H4 (cell line): ENCODE results near the gene TOMM22. TPM values are rescaled to one million over a fixed set of nuclear protein-coding genes. Genes with fewer than 3 reads are reported as not detected.

Experiments used
- DNase-seq: peaks from one replicate; pipeline ENCODE4 v3.0.0-alpha.2; 2015; ENCODE audit warnings: low spot score
- total RNA-seq: library from RNA; depleted of rRNA; stranded (reverse); fragments of >200 nt; shearing (Covaris generic); gene quantifications from 2 replicates; pipeline ENCODE4 v1.2.3, GENCODE V29; 2014

The TOMM22 gene
- total RNA-seq, 1 experiment from 2014 or later = 90.7 TPM

DNA sequence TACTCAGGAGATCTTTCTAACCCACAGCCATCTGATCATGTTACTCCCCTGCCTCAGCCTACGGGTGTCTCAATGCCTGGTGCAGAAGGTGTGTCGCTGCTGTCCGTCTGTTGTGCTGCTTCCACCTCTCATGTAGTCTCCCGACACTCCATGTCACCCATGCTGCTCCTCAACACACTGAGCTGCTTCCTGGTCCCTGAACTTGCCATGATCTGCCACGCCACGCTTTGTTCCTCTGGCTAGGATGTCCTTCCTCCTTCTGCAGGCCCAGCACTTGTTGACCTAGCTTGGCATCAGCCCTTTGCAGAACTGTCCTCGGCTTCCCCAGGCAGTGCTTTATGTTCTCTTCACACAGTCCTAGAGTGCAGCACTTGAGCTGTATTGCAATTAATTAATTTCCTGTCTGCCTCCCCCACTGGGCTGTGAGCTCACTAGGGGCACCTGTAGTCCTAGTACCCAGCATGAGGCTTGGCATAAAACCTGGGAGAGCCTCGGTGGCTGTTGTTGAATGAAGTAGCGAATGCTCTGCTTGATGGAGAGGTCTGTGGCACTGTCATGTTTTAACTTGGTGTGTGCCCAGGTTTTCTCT lies 33.5 kb downstream of the TOMM22 start:
- DNase-seq = no peak

DNA sequence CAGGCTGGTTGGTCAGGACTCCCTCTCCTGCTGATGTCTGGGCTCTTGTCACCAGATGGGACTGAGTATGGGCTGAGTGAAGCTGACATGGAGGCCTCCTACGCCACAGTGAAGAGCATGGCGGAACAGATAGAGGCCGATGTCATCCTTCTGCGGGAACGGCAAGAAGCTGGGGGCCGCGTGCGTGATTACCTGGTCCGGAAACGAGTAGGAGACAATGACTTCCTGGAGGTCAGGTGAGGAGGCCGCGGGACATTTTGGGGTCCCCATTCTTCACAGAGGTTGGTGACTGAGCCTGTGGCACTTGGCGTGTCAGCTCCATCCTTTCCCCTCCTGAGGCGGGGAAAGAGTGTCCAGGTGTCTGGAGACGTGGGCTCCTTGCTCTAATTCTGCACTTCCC lies 34.1 kb downstream of the TOMM22 start:
- no peak for DNase-seq

DNA sequence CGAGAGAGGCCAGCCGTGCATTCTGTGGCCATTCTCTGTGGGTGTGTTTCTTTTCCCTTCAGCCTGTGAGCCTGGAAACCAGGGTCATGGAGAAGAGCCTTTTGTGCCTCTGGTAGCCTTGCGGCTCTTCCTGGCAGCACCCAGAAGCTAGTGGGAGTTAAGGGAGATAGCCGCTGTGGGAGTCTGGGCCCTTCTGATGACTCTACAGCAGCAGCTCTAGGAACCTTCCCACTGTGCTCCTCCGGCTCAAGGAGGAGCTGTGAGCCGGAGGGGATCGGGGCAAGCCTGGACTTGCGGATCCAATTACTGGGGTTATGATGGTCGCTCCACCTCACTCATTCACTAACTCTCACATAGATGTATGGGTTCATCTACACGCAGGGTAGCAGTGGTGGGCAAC lies 34.5 kb downstream of the TOMM22 start:
- no peak for DNase-seq

DNA sequence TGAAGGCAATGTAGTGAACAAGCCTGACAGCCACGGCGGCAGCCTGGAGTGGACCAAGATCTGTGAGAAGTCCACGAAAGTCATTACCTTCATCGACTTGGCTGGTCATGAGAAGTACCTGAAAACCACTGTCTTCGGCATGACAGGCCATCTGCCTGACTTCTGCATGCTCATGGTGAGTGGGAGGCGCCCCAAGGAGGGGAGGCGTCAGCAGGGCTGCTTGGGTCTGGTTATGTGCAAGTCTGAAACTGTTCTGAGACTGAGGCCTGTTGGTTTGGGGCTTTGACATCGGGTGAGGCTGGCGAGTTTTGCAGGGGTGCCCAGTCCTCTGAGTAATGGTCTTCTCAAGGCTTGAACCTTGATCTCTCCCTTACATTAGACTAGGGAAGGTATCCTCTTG lies 35.1 kb downstream of the TOMM22 start:
- no peak for DNase-seq

DNA sequence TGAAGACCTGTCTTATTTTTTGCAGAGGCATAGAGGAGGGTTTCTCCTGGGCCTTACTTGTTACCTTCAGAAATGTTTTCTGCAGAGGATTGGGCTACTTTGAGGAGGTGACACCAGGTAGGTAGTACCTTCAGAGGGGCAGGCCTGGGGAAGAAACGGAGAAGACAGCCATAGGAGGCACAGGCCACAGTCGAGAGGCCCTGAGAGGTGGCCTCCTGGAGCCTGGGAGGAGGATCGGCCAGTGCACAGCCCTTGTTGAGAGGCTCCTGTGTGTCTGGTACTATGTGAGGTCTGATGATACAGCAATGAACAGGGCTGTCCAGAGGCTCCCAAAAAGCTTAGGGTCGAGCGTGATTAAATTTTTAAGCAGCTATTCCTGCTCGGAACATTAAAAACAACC lies 35.5 kb downstream of the TOMM22 start:
- DNase-seq = no peak

DNA sequence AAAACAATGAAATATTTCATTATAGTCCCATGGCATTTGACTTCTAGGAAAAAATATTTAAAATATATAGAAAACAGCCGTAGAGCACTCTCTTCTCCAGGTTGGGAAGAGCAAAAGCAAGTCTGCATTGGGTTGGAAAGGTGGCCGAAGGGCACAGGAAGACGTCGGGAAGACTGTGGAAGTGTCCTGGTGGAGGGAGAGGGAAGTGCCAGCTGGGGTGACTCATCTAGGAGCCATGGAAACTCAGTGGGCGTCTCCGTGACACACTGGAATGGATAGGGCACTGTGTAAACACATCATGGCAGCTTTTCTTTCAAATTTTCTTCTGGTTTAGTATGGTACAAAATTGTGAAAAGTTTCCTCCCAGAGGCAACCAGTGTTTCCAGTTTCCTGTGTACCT lies 36.7 kb downstream of the TOMM22 start:
- peak; percentile 88 for DNase-seq

DNA sequence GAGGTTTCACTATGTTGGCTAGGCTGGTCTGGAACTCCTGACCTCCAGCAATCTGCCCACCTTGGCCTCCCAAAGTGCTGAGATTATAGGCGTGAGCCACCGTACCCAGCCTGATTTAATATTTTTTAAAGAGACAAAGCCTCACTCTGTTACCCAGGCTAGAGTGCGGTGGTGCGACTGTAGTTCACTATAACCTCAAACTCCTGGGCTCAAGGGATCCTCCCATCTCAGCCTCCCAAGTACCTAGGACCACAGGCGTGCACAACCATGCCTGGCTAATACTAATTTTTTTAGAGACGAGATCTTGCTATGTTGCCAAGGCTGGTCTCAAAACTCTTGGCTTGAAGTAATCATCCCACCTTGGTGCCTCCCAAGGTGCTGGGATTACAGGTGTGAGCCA lies 37.4 kb downstream of the TOMM22 start:
- no peak for DNase-seq

DNA sequence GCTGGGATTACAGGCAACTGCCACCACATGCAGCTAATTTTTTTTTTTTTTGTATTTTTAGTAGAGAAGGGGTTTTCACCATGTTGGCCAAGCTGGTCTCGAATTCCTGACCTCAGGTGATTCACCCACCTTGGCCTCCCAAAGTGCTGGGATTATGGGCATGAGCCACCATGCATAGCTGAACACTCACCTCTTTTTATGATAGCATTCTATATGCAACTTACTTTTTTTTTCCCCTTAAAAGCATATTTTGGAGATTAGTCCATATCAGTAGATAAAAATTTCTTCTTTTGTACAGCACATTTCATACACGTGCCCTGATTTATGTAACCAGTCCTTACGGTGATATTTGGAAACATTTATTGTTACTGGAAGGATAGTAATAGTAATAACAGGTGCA lies 38.6 kb downstream of the TOMM22 start:
- DNase-seq = no peak

DNA sequence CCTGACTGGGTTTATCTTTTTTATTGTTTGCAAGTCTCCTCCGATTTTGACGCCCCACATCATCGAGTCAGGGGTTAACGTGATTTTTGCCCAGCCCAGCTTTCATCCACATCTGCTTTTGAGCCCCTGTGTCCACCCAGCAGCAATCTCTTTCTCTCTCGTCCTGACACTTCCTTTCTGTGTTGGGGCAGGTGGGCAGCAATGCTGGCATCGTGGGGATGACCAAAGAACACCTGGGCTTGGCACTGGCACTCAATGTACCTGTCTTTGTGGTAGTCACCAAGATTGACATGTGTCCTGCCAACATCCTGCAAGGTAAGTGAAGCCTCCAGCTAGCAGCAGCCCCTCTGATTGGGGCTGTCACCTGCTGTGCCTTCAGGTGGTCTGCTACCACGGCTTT lies 39.8 kb downstream of the TOMM22 start:
- DNase-seq = no peak

DNA sequence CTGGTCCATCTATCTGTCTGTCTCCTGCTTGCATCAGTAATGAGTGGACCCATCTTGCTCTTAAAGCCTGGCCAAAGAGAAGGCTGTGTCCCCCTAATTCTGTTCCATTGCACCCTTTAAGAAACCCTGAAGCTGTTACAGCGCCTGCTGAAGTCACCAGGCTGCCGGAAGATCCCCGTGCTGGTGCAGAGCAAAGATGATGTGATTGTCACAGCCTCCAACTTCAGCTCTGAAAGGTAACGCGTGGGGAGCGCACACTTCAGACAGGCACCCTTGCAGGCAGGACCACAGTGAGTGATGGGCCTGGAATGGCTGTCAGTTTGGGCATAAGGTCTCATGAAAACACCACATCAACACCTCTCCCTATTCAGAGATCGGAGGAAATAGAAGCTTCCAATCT lies 42.4 kb downstream of the TOMM22 start:
- DNase-seq = no peak

DNA sequence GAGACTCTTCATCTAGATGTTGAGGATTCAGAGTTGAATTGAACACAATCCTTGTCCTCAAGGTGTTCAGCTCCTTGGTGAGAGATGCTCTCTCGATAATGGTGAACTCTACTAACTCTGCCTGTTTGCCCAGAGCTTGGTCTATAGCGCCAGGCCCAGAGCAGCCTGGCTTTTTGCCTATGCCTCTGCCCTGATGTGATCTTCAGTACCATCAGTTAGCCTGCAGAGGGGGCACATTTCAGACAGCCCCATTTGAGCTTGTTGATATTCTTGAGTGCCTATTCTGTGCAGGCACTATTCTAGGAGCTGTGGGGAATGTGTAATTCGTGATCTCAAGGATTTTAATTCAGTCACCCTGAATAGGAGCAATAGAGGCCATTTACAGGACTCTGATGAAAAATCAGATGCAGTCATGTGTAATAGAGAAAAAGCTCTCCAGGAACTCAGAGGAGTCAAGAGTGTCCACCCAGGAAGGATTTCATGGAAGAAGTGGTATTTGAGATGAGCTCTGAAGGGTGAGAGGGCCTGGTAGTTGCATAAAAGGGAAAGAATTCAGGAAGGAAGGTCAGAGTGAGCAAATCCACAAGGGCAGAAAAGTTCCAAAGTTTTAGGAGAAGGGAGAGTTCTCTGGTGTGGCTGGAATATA lies 43.3 kb downstream of the TOMM22 start:
- peak; percentile 36 for DNase-seq

DNA sequence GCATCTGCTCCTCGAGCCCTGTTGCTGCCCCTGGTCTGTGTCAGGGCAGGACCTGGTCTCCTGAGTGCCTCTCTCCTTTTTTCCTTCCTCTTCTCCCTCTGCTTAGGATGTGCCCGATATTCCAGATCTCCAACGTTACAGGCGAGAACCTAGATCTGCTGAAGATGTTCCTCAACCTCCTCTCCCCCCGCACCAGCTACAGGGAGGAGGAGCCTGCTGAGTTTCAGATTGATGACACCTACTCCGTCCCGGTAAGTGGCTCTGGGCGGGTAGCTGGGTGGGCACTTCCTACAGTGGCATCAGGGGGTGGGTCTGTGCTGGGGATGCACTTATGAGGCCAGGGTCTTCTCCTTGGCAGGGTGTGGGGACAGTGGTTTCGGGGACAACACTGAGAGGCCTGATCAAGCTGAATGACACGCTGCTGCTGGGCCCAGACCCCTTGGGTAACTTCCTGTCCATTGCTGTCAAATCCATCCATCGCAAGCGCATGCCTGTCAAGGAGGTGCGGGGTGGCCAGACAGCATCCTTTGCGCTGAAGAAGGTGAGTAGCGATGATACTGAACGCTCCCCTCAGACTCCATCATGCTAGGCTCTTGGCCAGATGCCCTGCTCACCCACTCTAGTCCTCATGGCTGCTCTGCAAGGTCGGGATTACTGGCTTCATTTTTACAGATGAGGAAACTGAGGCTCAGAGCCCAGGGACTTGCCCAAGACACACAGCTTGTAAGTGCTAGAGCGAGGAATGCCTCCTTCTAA lies 44.3 kb downstream of the TOMM22 start:
- no peak for DNase-seq

DNA sequence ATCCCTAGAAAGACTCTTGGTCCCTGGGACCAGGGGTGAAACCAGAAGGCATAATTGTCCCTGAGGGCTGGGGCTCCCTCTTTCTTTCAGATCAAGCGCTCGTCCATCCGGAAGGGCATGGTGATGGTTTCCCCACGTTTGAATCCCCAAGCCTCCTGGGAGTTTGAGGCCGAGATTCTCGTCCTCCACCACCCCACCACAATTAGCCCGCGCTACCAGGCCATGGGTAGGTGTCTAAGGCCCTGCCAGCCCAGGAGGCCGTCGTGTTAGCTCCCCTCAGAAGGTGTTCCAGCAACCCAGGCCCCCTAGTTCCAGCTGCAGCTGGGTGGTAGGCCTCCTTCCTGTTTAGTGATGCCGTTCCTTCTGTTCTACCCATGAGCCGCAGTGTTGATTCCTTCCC lies 45.4 kb downstream of the TOMM22 start:
- no peak for DNase-seq

DNA sequence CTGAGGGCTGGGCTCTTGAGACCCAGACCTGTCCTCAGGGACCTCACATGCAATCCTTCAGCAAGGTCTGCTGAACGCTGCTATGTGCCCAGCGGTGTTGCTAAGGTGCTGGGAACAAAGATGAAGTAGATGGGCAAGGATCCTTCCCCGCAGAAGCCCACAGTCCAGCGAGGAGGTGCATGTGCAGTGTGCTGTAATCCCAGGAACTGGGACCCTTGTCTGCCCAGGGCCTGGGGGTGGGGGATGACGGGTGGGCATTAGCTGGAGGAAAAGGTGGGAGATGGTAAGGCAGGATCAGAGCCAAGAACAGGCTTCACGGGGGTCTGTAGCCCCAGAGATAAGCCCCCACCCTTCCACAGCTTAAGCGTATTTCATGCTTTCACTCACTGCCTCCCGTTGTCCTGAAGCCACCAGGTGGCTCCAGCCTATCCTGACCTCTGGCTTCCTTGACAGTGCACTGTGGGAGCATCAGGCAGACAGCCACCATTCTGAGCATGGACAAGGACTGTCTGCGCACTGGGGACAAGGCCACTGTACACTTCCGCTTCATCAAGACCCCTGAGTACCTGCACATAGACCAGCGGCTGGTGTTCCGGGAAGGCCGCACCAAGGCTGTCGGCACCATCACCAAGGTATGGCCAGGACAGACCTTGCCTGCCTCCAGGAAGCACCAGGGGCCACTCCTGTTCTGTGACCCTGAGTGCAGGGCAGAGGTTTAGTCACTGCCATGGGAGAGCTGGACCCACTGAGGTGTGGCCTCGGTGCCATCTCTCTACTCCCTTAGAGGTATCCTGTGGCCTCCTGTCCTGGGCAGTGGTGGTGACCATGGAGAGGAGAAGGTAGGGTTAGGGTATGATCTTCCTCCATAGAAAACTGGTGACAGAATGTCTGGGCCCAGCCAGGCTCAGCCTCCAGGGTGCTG lies 46.0 kb downstream of the TOMM22 start:
- DNase-seq = no peak

DNA sequence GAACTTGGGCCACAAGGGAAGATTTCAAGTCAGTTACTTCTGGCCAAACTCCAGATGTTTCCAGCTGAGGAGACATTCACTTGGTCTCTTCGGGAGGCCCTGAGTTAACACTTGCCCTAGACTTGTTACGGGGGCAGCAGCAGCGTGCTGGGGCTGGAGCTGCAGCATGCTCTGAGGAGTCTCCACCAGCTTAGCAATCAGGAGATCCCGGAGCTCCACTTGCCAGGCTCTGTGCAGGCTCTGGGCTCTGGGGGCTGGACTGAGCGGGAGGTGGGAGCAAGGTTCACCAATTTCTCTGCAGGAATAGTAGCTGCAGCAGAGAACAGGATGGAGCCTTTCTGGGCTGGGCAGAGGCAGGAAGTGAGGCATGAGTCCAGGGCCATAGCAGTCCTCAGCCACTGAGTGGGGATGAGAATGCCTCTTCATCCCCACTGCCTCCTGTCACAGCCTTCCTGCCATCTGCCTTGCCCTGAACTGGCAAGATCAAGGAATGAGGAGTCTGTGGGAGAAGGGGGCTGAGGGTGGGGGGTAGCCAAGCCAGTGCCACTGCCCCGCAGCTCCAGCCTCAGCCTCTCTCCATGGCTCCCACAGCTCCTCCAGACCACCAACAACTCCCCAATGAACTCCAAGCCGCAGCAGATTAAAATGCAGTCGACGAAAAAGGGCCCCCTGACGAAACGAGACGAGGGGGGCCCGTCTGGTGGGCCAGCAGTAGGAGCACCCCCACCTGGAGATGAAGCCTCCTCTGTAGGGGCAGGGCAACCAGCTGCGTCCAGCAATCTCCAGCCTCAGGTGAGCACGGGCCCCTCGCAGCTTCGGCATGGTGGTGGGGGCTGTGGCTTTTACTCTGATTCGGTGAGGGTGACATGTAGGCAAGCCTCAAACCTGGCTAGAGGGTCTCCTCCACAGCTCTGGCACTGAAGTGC lies 47.4 kb downstream of the TOMM22 start:
- no peak for DNase-seq

DNA sequence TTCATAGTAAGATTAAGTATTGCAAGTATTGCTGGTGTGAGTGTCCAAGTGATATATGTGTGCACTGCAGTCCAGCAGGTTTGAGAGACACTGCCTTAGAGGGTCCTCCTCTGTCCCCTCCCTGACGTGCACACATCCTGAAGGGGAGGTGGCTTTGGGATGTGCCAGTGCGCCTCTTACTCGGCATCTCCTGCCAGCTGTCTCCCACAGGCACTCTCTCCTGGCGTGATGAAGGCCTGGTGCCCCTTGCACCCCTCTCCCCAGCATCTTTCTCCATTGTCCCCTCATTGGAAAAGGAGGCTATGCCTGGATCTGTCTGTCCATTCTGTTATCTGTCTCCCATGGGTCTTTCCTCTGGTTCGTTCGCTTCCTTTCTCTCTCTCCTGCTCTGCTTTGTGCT lies 48.2 kb downstream of the TOMM22 start:
- DNase-seq = no peak

DNA sequence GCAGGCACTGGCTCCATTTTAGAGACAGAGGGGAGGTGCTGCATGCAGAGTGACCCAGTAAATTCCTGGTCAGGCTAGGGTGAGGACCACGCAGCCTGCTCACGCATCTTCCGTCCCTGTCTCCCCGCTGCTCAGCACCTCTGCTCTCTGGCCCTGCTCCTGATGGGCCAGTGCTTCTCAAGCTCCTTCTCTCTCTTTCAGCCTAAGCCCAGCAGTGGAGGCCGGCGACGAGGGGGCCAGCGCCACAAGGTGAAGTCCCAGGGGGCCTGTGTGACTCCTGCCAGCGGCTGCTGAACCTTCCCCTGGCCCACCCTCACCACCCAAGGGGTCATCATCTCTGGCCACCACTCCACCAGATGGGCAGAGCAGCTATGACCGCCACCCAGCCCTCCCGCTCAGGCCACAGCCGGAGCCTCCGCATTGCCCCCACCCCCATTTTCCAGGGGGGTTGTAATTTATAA lies 48.7 kb downstream of the TOMM22 start:
- DNase-seq = no peak

DNA sequence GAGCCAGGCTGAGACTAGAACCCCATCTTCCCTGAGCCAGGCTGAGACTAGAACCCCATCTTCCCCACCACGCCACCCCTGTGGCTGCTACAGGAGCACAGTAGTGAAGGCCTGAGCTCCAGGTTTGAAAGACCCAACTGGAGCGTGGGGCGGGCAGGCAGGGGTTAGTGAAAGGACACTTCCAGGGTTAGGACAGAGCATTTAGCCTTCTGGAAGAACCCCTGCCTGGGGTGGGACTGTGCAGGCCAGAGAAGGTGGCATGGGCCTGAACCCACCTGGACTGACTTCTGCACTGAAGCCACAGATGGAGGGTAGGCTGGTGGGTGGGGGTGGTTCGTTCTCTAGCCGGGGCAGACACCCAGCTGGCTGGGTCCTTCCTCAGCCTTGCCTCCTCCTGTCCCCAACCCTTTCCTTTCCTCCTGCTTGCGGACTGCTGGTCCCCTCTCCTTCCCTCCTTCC lies 50.0 kb downstream of the TOMM22 start:
- no peak for DNase-seq

DNA sequence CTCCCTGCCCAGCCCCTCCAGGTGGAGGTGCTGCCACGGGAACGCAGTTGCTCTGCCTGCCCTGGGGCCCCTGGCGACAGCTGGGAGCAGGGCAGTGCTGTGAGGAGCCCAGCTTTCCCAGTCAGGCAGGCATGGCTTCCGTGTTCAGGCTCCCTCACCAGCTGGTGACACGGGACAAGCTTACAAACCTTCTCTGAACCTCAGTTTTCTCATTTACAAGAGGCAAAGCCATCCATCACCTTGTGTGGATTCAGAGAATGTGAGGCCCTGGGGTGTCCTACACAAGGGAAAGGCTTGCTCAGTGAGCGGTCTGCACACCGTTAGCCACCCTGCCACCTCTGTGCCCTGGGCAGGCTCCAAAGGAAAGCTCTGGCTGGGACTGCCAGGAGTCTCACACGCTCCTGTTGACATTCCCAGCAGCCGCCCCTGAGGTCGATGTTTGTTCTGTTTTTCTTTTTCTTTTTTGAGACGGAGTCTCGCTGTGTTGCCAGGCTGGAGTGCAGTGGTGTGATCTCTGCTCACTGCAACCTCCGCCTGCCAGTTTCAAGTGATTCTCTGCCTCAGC lies 50.6 kb downstream of the TOMM22 start:
- DNase-seq = no peak

DNA sequence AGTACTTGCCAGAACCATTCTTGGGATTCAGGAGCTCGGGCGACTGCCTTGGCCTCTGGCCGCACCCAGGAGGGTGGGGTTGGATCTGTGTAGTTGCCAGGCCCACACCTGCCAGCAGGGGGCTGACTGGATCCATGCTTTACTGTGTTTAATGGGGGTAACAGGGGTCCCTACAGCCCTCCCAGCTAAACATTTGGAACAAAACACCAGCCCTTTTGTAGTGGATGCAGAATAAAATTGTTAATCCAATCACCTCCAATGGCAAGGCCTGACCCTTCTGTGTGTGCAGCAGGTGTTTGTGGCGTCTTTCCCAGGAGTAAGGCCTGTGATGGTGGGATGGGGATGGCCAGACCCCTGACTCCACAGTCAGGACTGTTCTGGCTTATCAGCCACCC lies 51.6 kb downstream of the TOMM22 start:
- DNase-seq = no peak
